ENCODE measurements around the gene ABCA4. TPM values are rescaled to one million over a fixed set of nuclear protein-coding genes. Genes with fewer than 3 reads are reported as not detected.
"Not testable (repeated sequence)": the region's sequence is repeated elsewhere in the genome, so short reads cannot be mapped to it uniquely, and the experiment has no call there.

ABCA4 gene
- total RNA-seq, 2 experiments from 2014 or later = 0.10 to 0.14 TPM

DNA sequence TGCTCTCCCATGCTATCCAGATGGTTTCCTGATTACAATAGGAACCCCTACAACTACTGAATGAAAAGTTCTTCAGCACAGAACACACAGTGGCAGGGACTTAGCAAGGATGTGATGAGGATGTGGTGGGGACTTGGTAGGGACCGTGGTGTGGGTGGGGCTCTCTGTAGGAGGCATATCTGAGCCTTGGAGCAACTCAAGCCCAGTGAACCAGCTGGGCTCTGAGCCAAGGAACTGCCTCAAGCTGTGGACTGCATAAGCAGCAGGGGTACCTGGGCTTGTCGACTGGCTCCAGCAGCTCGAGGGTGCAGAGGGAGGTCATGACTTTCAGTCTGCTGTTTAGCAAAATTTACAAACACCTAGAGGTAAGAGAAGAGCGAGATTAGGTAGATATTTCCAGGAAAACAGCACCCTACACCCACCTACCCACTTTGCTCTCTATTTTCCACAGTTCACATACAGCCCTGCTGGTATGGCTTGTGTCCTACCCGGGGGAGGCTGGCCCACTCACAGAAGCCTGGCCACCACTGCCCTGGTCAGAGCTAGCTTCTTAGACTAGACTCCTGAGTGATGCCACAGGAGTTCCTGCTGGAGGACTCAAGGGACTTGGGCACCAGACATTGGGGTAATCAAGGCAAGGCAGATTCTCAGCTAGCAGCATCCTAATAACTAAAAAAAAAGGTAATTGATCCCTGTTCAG lies 125.0 kb downstream of the ABCA4 start:
- H3K36me3 Mint-ChIP-seq (ENCODE audit: low read depth) = no peaks in the 10 kb centered on the region
- peaks cover 8% of the 10 kb centered on the region for H3K27me3 Mint-ChIP-seq (ENCODE audit: low read depth)
- no peaks in the 10 kb centered on the region for H3K9me3 Mint-ChIP-seq
- CTCF ChIA-PET = no interaction called here
- H3K4me1 Mint-ChIP-seq (ENCODE audit: low read depth) = no peaks in the 10 kb centered on the region
- H3K27ac Mint-ChIP-seq = no peak overlapping the region
- DNase-seq = no peak
- intact Hi-C loops (cut with micrococcal nuclease) = no loop called here
- no peak overlapping the region for H3K4me3 Mint-ChIP-seq

DNA sequence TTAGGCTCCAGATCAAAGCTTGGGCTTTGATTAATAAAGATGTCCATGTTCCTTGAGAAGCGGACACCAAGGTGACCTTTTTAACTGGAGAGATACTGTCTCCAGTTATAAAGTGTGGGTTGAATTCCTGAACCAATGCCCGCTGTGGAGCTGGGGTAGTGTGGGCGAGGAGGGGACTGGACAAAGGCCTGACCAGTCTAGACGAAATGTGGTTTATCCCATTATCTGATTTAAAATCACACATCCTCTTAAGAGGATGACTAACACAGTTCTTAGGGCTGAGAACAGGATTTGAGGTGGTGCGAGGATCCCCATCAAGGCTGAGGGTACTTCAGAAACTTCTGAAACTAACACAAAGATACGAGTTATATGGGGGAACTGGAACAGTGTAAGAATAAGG lies 127.2 kb downstream of the ABCA4 start:
- CTCF ChIA-PET = no interaction called here

DNA sequence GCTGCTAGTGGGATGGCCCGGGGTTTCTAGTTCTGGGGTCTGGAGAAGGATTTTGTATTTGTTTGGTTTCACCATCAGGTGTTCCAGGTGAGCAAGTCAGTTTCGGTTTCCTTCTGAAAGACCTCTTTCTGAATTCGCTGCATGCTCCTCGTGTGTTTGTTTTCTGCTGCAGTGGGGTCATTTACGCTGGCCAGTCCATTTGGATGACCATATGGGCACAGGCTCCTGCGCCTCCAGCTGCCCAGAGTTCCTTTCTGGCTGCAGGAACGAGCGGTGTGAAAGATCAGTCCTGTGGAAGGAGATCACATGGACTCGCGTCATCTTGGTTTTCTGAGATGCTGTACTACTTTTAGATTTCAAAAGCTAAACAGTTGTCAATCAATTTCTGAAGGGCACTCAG lies 128.0 kb downstream of the ABCA4 start:
- Mint-ChIP-seq H3K36me3 (ENCODE audit: low read depth) (no peaks in the 10 kb centered on the region), H3K9me3 (no peaks in the 10 kb centered on the region), H3K4me1 (ENCODE audit: low read depth) (no peaks in the 10 kb centered on the region), H3K27me3 (ENCODE audit: low read depth) (peaks cover 14% of the 10 kb centered on the region), H3K27ac (no peak overlapping the region), H3K4me3 (no peak overlapping the region)
- intact Hi-C loops (cut with micrococcal nuclease) = no loop called here
- CTCF ChIA-PET = interaction anchor here (0.7 kb wide), 1 partner anchor 11 kb away, joined by 3 read pairs; no protein-coding TSS in a partner anchor
- no peak for DNase-seq

More for the DNA sequence above, 127.2 kb downstream of the ABCA4 start:
- Mint-ChIP-seq H3K9me3 (no peaks in the 10 kb centered on the region), H3K36me3 (ENCODE audit: low read depth) (no peaks in the 10 kb centered on the region), H3K4me3 (no peak overlapping the region), H3K4me1 (ENCODE audit: low read depth) (no peaks in the 10 kb centered on the region), H3K27me3 (ENCODE audit: low read depth) (peaks cover 14% of the 10 kb centered on the region), H3K27ac (no peak overlapping the region)
- intact Hi-C loops (cut with micrococcal nuclease) = no loop called here
- DNase-seq = no peak

DNA sequence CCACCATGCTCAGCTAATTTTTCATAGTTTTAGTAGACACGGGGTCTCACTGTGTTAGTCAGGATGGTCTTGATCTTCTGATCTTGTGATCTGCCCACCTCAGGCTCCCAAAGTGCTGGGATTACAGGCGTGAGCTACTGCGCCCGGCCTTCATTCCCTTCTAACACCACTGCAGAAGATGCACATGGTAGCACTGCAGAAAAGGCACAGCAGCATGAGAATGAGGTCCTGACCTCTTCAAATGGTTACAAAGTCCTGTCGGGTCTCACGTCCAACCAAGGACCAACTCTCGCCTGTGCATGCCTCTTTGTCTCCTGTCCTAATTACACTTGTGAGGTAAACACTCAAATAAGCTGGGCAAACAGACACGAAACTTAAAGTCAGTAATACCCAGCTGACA lies 128.8 kb downstream of the ABCA4 start:
- DNase-seq = no peak
- Mint-ChIP-seq H3K4me3 (no peak overlapping the region), H3K27ac (no peak overlapping the region), H3K27me3 (ENCODE audit: low read depth) (peaks cover 14% of the 10 kb centered on the region), H3K36me3 (ENCODE audit: low read depth) (no peaks in the 10 kb centered on the region), H3K9me3 (no peaks in the 10 kb centered on the region), H3K4me1 (ENCODE audit: low read depth) (no peaks in the 10 kb centered on the region)
- intact Hi-C loops (cut with micrococcal nuclease) = no loop called here
- CTCF ChIA-PET = no interaction called here

DNA sequence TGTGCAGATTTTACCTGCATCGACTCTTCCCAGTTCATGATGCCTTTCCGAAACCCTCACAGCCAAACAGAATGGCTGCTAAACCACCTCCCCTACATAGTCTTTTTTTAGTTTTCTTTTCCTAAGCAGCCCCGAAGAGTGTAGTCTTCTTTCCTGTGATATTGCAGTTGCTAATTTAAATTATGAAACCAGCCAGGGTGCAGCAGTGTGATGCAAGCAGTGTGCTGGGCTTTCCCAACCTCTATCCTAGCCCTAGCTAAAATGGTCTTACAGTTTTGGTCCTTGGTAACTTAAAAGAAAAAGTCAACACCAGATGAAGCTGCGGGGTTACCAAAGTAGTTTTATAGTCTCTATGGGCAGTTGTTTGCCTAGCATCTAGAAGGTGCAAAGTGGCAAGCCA lies 129.7 kb downstream of the ABCA4 start:
- no peak for DNase-seq
- H3K4me1 Mint-ChIP-seq (ENCODE audit: low read depth) = no peaks in the 10 kb centered on the region
- peaks cover 14% of the 10 kb centered on the region for H3K27me3 Mint-ChIP-seq (ENCODE audit: low read depth)
- intact Hi-C loops (cut with micrococcal nuclease) = no loop called here
- H3K9me3 Mint-ChIP-seq = no peaks in the 10 kb centered on the region
- no peaks in the 10 kb centered on the region for H3K36me3 Mint-ChIP-seq (ENCODE audit: low read depth)
- H3K27ac Mint-ChIP-seq = no peak overlapping the region
- H3K4me3 Mint-ChIP-seq = no peak overlapping the region
- CTCF ChIA-PET = no interaction called here

DNA sequence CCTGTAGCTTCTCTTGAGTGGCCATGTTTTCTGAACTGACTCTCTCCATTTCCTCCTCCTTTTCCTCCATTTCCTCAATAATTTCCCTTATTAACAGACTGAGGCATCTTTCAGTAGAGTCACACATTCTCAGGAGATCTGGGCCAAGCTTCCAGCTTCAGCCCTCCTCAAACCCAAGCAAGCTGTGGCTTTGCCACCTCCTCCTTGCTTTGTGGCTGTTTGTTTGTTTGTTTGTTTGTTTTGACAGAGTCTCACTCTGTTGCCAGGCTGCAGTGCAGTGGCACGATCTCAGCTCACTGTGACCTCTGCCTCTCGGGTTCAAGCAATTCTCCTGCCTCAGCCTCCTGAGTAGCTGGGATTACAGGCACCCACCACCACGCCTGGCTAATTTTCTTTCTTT lies 130.5 kb downstream of the ABCA4 start:
- H3K27ac Mint-ChIP-seq; DNase-seq; H3K4me1 Mint-ChIP-seq (ENCODE audit: low read depth); H3K9me3 Mint-ChIP-seq; CTCF ChIA-PET; H3K4me3 Mint-ChIP-seq; H3K36me3 Mint-ChIP-seq (ENCODE audit: low read depth); intact Hi-C loops (cut with micrococcal nuclease): not testable (repeated sequence)
- peaks cover 13% of the 10 kb centered on the region for H3K27me3 Mint-ChIP-seq (ENCODE audit: low read depth)

DNA sequence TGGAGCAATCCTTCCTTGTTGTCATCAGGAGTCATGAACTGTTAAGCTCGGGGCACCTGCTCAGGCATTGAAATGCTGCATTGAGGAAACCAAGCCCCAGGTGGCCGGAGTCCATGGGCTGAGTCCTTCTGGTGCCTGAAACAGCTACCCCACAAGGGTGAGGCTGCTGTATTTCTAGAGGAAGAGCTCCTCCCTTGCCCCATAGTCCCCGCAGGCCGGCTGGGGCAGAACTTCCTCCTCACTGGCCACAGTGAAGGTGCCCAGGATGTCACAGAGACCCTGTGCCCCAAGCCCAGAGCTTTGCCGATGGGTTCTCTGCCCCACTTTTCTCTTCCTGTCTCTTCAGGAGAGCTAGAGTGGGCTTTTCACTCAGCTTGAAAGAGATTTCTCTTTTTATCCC lies 130.9 kb downstream of the ABCA4 start:
- CTCF ChIA-PET = interaction anchor here (1.3 kb wide), 1 partner anchor 45 kb away, joined by 3 read pairs; no protein-coding TSS in a partner anchor
- DNase-seq = no peak
- Mint-ChIP-seq H3K4me1 (ENCODE audit: low read depth) (no peaks in the 10 kb centered on the region), H3K4me3 (no peak overlapping the region), H3K9me3 (no peaks in the 10 kb centered on the region), H3K36me3 (ENCODE audit: low read depth) (no peaks in the 10 kb centered on the region), H3K27ac (no peak overlapping the region), H3K27me3 (ENCODE audit: low read depth) (peaks cover 12% of the 10 kb centered on the region)
- intact Hi-C loops (cut with micrococcal nuclease) = no loop called here

DNA sequence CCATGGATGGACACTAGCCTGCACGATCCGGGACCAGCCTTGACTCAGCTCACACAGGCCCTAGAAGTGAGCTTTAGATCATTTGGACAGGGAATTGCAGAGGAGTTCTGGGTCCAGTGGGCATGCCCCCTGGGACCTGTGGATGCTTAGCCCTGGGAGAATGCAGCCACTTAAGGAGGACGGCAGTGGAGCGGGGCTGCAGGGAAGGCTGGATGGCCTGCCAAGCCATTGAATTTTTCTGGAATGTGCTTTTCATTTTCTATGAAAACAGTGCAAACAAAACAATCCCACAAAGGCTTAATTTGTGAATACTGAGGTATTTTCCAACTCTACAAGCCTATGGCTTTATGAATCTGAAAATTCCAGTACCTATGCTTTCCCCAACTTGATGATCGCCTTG lies 131.3 kb downstream of the ABCA4 start:
- CTCF ChIA-PET = interaction anchor here (0.8 to 1.3 kb wide), 2 partner anchors 46 to 79 kb away, joined by 3 read pairs; no protein-coding TSS in a partner anchor
- H3K9me3 Mint-ChIP-seq = no peaks in the 10 kb centered on the region
- intact Hi-C loops (cut with micrococcal nuclease) = no loop called here
- H3K4me3 Mint-ChIP-seq = no peak overlapping the region
- H3K36me3 Mint-ChIP-seq (ENCODE audit: low read depth) = no peaks in the 10 kb centered on the region
- H3K27ac Mint-ChIP-seq = no peak overlapping the region
- no peaks in the 10 kb centered on the region for H3K4me1 Mint-ChIP-seq (ENCODE audit: low read depth)
- DNase-seq = no peak
- peaks cover 12% of the 10 kb centered on the region for H3K27me3 Mint-ChIP-seq (ENCODE audit: low read depth)

DNA sequence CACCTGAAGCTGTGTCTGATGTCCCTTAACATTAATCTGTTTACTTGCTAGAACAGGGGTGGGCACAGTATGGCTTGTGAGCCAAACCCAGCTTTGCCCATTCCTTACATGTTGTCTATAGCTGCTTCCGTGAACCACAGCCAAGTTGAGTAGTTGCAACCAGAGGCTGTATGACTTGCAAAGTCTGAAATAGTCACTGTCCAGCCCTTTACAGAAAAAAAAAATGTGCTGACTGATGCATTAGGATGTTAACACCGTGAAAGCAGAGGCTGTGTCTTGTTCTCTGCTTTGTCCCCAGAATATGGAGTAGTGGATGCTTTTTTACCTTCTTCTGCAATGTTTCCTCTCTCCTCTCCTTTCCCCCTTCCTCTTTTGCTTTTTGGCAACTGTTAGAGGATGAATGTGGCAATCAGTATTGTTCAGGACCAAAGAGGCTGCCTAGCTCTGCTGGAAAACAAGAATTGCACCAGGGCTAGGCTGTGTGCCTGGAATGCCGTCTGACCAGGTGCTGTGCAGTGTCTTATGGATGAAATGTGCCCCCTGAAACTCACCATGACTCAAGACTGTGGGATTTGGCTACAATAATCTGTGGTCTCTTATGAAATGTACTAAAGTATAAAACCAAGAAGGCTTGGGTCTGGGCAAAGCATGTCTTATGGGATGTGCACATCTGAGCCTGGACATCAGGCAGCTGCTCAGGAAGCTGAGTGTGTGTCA lies 132.2 kb downstream of the ABCA4 start:
- no peaks in the 10 kb centered on the region for H3K9me3 Mint-ChIP-seq
- peaks cover 12% of the 10 kb centered on the region for H3K27me3 Mint-ChIP-seq (ENCODE audit: low read depth)
- H3K27ac Mint-ChIP-seq = no peak overlapping the region
- CTCF ChIA-PET = interaction anchor here (0.6 to 1.3 kb wide), 3 partner anchors 12 to 78 kb away, joined by 3 read pairs; no protein-coding TSS in a partner anchor
- no peaks in the 10 kb centered on the region for H3K4me1 Mint-ChIP-seq (ENCODE audit: low read depth)
- intact Hi-C loops (cut with micrococcal nuclease) = no loop called here
- H3K4me3 Mint-ChIP-seq = no peak overlapping the region
- H3K36me3 Mint-ChIP-seq (ENCODE audit: low read depth) = no peaks in the 10 kb centered on the region
- no peak for DNase-seq

DNA sequence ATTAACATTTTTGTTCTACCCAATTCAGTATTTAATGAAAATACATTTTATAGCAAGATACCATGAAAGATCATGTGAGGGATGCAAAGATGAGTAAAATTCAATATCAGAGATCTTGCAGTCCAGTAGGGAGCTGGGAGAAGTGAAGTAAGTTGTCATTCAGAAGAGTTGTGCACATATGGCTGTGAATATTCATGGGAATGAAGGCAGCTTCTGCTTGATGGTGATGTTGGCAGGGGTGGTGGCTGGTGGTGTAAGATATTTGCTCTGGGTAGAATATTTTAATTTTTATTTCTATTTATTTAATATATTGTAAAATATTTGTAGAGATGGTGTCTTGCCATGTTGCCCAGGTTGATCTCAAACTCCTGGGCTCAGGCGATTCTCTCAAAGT lies 139.7 kb downstream of the ABCA4 start:
- intact Hi-C loops (cut with micrococcal nuclease) = no loop called here
- Mint-ChIP-seq H3K27ac (no peak overlapping the region), H3K27me3 (ENCODE audit: low read depth) (peaks cover 3% of the 10 kb centered on the region), H3K4me3 (no peak overlapping the region), H3K4me1 (ENCODE audit: low read depth) (no peaks in the 10 kb centered on the region), H3K9me3 (no peaks in the 10 kb centered on the region), H3K36me3 (ENCODE audit: low read depth) (no peaks in the 10 kb centered on the region)
- CTCF ChIA-PET = interaction anchor here (1.8 kb wide), 1 partner anchor 59 kb away, joined by 7 read pairs; no protein-coding TSS in a partner anchor
- no peak for DNase-seq

DNA sequence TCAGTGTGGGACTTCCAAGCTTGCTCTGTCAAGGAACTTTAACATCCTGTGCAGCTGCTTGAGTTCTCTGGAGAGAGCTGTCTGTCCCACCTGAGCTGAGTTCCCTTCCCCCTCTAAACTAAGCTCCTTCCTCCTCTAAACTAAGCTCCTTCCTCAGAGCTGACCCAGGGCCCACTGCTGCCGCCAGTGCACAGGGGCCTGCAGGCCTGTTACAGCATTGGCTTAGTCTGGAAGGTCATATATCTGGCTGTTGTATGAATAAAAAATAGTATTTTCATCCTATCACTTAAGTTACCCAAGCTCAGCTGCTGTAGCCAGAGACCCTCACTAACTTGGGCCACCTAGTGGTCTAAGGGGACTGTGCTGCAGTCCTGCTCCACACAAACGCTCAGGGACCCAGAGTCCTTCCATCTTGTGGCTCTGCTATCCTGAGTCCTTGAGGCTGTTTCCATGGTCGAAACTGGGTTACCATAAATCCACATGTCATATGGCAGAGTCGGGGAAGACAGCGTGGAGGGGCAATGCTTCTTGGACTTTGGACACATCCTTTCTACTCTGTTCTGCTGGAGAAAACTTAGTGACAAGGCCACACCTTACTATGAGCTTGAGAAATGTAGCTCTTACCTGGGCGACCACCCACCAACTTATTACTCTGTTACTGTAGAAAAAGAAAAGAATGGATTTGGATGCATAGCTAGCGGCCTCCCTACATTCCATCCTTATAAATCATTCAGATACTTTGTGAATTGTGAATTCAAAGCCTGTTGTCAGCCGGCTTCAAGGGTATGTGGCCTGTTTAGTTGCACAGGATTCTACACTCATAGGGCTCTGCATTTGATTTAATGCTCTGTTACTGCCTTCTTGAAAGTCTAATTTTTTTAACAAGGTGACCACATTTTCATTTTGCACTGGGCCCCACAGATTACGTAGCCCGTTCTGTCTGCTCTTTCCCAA lies 140.4 kb downstream of the ABCA4 start:
- CTCF ChIA-PET = interaction anchor here (1.8 kb wide), 1 partner anchor 60 kb away, joined by 7 read pairs; no protein-coding TSS in a partner anchor
- Mint-ChIP-seq H3K27me3 (ENCODE audit: low read depth) (peaks cover 2% of the 10 kb centered on the region), H3K27ac (no peak overlapping the region), H3K36me3 (ENCODE audit: low read depth) (no peaks in the 10 kb centered on the region), H3K4me1 (ENCODE audit: low read depth) (no peaks in the 10 kb centered on the region), H3K4me3 (no peak overlapping the region), H3K9me3 (no peaks in the 10 kb centered on the region)
- DNase-seq = no peak
- intact Hi-C loops (cut with micrococcal nuclease) = no loop called here

DNA sequence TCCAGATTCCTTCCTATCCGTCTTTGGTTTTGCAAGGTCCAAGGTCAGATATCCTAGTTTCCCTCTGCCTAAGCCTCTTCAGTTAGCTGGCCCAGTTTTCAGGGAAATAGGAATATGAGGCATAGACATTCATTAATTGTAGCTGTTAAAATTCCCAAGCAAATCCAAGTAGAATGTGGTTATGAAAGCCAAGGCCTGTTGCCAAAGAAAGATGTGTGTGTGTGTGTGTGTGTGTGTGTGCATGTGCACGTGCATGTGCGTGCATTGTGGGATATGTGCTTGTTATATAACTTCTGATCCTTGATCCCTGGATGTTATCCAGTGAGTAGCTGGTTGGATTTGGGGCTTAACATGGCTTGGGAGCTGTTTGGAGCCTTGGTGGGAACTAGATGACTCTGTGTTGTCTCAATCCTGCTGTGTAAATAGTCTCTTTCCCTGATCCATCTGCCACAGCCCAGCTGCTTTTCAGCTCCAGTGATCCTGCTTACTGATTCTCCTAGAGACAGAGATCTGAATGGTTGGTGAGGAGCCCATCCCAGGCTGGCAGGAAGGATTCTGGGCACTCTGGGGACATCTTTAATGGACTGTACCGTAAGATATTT lies 141.1 kb downstream of the ABCA4 start:
- H3K27me3 Mint-ChIP-seq (ENCODE audit: low read depth) = no peaks in the 10 kb centered on the region
- CTCF ChIA-PET = interaction anchor here (1.8 kb wide), 1 partner anchor 60 kb away, joined by 7 read pairs; no protein-coding TSS in a partner anchor

More for the DNA sequence above, 141.1 kb downstream of the ABCA4 start:
- intact Hi-C loops (cut with micrococcal nuclease) = no loop called here
- Mint-ChIP-seq H3K36me3 (ENCODE audit: low read depth) (no peaks in the 10 kb centered on the region), H3K27ac (no peak overlapping the region), H3K4me1 (ENCODE audit: low read depth) (no peaks in the 10 kb centered on the region), H3K9me3 (no peaks in the 10 kb centered on the region), H3K4me3 (no peak overlapping the region)
- DNase-seq = no peak
